Motor neuron (in vitro differentiated cells): ENCODE results near the gene COA1. TPM values are rescaled to one million over a fixed set of nuclear protein-coding genes. Genes with fewer than 3 reads are reported as not detected.

Experiments used
- ATAC-seq, 8 experiments: fragments of 200-7000 bp; cut with Tn5 transposase; replicated peaks in 6 of 8; 2 replicates each; pipeline ENCODE4 v1.8.0; 2021; ENCODE audit warnings: mild to moderate bottlenecking in 8 of 8, moderate library complexity in 8 of 8
- H3K27ac ChIP-seq, 2 donors: fragments of 250-450 bp; sonication (Bioruptor Pico); 2 replicates each; pipeline ENCODE4 v1.9.0; 2021; ENCODE audit warnings: antibody characterized with exemption in 2 of 2, mild to moderate bottlenecking in 2 of 2, moderate library complexity in 1 of 2
- H3K4me1 ChIP-seq, 2 donors: fragments of 250-450 bp; sonication (Bioruptor Pico); replicated peaks in 1 of 2; 2 replicates each; pipeline ENCODE4 v1.6.1; 2021; ENCODE audit warnings: antibody characterized with exemption in 2 of 2, mild to moderate bottlenecking in 2 of 2, moderate library complexity in 1 of 2
- H3K4me3 ChIP-seq, 5 donors: fragments of 250-450 bp; sonication (Bioruptor Pico); 2 replicates each; pipeline ENCODE4 v1.9.0; 2021; ENCODE audit warnings: antibody characterized with exemption in 5 of 5, mild to moderate bottlenecking in 5 of 5, moderate library complexity in 4 of 5
- WGBS, 10 experiments: fragments of 450-650 bp; shearing (Covaris generic); methylation state at CpG; one replicate each; pipeline ENCODE4 v1.0.0; 2022; 5-methylcytosine and 5-hydroxymethylcytosine counted together
- in situ Hi-C, 9 experiments: fragments of 400-800 bp; cut with MboI; loops; one replicate each; pipeline ENCODE4 v1.15.0; 2021; ENCODE audit warnings: low sequenced_read_pairs in 9 of 9, low pct_unique_long_range_greater_than_20kb in 2 of 9; ENCODE audit not compliant: unreplicated experiment in 9 of 9
- total RNA-seq, 8 experiments: library from RNA; unstranded; fragments of 300-600 nt; gene quantifications; 2 replicates each; pipeline versions ENCODE4 v1.2.3 to v1.2.4, GENCODE V29; 2022

The COA1 gene
- total RNA-seq, 8 experiments from 2014 or later = 46.0 to 93.2 (median 76.1) TPM

DNA sequence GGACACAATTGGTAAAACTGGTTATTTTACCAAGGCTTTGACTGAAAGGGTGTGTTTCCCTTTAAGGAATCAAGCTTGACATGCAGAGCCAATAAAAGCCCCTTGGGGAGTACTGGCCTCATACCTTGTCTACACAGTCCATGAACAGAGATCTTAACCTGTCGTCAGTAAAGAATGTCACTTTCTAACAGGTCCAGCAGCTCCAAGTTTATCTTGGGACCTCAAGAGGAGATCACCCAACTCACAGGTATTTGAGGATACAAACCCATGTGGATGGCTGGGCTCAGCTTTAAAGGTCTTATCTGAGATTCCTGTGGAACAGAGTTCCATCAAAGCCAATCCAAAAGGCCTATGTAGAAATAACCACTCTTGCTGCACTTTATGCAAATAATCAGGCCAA lies 61.3 kb downstream of the COA1 start:
- Histone ChIP-seq H3K27ac (no peak overlapping the region), H3K4me3 (no peak overlapping the region), H3K4me1 (no peaks in the 10 kb centered on the region)
- in situ Hi-C loops = no loop called here
- WGBS, 10 experiments = 80 to 100% (median 100%) methylated on average over 1 of the region's 1 CpG; no CpG with 5 or more reads in 3 of the 10 experiments
- ATAC-seq = no peak

DNA sequence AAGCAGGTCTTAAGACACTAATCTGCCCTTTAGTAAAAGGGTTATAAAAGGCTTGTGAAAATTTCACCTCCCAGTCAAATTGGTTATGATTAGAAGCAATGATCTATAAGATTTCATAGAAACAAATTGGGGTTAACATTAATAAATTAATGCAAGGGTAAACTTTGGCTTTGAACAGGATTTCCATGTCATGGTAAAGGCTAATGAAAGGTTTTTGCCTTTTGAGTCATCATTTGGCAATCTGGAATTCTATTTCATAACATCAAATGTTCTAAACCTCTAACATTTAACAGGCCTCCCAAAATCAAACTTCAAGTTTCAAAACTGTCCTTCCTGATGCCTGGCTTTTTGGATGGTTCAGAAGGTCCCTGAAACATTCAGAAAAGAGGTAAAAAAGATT lies 62.4 kb downstream of the COA1 start:
- ATAC-seq = no peak
- in situ Hi-C loops = no loop called here
- H3K4me3 ChIP-seq = no peak overlapping the region
- no peaks in the 10 kb centered on the region for H3K4me1 ChIP-seq
- no peak overlapping the region for H3K27ac ChIP-seq

DNA sequence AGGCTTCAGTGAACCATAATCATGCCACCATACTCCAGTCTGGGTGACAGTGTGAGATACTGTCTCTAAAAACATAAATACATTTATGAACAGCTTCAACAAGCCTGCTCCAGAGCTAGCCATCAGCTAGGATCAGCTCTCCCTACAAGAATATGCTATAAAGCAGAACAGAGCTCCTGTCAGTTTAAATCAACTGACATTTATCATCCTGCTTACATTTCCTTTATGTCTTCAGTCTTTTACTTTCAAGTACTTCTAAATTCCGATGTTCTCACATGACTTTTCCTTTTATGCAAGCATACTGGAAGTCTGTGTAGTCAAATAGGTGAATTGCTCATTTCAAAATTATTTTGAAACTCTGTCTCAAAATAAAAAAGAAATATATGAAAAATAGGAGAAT lies 64.6 kb downstream of the COA1 start:
- in situ Hi-C loops = no loop called here
- ATAC-seq = no peak
- WGBS, 10 experiments = 0 to 100% (median 0%) methylated on average over 1 of the region's 1 CpG; no CpG with 5 or more reads in 2 of the 10 experiments
- Histone ChIP-seq H3K4me1 (no peaks in the 10 kb centered on the region), H3K4me3 (no peak overlapping the region), H3K27ac (no peak overlapping the region)

DNA sequence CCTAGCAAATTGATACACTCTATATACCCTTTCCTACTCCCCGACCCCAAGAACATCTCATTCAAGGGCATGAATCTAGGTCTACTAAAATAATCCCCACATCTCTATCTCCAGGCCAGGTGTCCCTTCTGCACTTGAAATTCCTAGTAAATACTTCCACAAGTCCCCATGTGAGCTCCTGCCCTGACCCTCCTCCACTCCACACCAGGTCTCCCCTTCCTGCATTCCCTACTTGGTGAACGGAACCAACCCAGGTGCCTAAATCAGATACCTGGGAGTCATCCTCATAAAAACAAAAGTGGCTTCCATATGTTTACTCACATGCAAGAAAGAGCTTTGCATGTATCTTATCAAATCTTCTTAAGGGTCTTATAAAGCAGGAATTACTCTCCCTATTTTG lies 69.2 kb downstream of the COA1 start:
- WGBS, 10 experiments = 88 to 100% (median 100%) methylated on average over 1 to 2 of the region's 2 CpGs; no CpG with 5 or more reads in 7 of the 10 experiments
- Histone ChIP-seq H3K4me3 (no peak overlapping the region), H3K27ac (no peak overlapping the region), H3K4me1 (peaks cover 0 to 3% of the 10 kb centered on the region in 2 donors)
- in situ Hi-C loops = no loop called here
- no peak for ATAC-seq

DNA sequence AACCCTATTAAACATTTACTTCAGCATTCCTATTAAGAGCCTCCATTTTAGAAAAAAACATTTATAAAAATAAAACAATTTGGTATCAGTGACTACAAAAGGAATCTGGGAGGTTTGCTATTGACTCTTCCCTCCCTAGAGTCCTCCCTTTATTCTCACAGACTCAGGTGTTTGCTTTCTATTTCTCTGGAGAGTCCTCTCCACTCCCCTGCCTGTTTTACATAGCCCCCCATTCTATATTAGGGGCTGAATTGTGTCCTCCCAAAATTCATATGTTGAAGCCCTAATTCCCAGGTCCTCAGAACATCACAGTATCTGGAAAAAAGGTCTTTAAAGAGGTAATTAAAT lies 69.8 kb downstream of the COA1 start:
- Histone ChIP-seq H3K4me1 (peaks cover 0 to 3% of the 10 kb centered on the region in 2 donors), H3K4me3 (no peak overlapping the region), H3K27ac (no peak overlapping the region)
- in situ Hi-C loops = no loop called here
- ATAC-seq = no peak

DNA sequence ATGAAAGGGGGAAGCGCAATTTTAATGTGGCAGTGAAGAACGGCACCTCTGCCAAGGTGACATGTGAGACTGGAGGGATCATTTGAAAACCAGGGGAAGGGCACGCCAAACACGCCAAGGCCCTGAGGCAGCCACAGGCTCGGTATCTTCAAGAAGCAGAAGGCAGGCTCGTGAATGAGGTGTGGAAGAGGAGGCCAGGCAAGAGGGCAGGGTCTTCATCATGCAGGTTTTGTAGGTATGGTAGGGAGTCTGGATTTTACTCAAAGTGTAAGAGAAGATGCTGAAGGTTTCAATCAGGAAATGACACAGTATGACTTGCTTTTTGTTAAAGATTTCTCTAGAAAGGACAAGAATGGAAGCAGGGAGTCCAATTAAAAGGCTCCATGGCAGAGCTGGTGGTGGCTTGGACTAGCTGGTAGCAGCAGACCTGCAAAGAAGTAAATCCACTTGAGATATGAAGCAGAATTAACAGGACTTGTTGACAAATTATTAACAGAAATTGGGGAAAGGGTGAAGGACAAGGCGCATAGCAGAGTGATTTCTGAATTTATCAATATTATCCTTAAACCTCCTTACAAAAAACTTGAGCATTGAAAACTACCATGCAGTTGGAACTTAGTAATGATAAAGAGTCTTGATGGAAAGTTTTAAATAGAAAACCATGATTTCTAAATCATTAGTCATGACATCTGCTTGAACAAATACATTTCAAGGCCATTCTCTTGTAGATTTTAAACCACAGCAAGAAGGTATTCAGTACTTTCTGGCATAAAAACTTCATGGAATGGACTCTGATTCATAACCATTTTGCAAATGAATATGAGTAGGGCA lies 70.4 kb downstream of the COA1 start:
- 80 to 100% (median 93%) methylated on average over 1 to 7 of the region's 7 CpGs for WGBS, 10 experiments
- Histone ChIP-seq H3K27ac (no peak overlapping the region), H3K4me1 (peaks cover 0 to 3% of the 10 kb centered on the region in 2 donors), H3K4me3 (no peak overlapping the region)
- peak in 3 of 8 experiments; percentile 23 to 95 (median 89) for ATAC-seq
- in situ Hi-C loops = no loop called here

DNA sequence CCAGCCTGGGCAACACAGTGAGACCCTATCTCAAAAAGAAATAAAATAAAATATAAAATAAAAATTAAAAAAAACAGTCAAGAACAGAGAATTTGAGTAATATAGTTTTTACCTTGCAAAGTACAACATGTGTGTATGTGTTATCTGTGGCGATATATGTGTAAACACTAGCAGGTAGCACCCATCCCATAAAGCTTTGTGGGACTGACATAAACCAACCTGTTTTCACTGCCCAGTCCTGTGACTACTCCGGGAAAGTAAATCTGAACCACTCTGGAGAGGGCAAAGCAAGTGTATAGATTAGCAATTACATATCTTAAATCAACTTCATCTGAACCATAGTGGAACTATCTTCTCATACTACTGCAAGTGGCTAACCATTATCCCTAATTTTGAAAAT lies 72.3 kb downstream of the COA1 start:
- no peak overlapping the region for H3K4me3 ChIP-seq
- 60 to 100% (median 100%) methylated on average over 1 to 2 of the region's 2 CpGs; no CpG with 5 or more reads in 3 of the 10 experiments for WGBS, 10 experiments
- ATAC-seq = no peak
- H3K4me1 ChIP-seq = peaks cover 0 to 3% of the 10 kb centered on the region in 2 donors
- H3K27ac ChIP-seq = no peak overlapping the region
- in situ Hi-C loops = no loop called here

DNA sequence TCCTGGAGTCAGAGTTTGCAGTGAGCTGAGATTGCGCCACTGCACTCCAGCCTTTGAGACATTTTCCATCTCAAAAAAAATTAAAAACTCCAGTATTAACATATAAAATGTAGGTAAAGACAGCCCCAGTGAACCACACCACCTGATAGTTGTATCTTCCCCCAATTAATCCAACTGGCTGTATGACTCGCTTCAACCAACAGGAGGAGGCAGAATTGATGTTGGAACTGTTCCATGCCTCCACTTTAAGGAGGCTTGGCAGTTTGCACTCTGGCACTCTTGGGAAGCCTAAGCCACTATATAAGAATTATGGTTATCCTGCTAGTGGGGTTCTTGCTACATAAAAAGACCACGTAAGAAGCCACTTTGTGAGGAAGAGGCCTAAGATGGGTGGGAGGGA lies 73.7 kb downstream of the COA1 start:
- 90 to 100% (median 100%) methylated on average over 1 to 2 of the region's 3 CpGs; no CpG with 5 or more reads in 2 of the 10 experiments for WGBS, 10 experiments
- Histone ChIP-seq H3K27ac (no peak overlapping the region), H3K4me1 (peaks cover 0 to 3% of the 10 kb centered on the region in 2 donors), H3K4me3 (no peak overlapping the region)
- in situ Hi-C loops = no loop called here
- no peak for ATAC-seq

DNA sequence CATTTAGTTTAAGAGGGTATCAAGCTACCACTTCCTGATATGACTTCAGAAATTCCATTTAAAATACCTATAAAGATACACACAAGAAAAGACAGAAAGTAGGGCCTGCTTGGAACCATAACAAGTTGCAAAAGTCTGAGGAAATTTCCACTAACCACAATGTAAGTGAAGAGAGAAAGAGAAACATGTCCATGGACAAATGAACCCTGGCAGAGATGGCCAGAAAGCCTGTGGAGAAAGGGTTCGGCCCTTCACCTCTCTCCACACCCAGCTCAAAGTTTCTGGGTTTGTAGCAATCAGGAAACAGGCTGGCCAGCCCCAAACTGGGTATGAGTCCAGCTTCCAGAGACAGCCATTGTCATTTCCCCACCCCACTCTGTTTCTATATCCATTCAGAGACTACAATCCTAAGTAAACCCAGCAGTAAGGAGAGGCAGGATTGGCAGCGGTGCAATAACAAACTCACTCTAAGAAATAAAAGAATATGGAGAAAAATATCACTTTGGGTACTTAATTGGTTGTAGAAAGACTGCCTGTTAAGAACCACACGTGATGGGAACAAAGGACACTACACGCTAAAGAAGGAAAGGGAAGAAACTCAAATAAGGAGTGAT lies 75.3 kb downstream of the COA1 start:
- Histone ChIP-seq H3K4me3 (no peak overlapping the region), H3K27ac (no peak overlapping the region), H3K4me1 (peaks cover 2 to 3% of the 10 kb centered on the region in 2 donors)
- in situ Hi-C loops = no loop called here
- ATAC-seq = no peak
- 89 to 100% (median 96%) methylated on average over 2 to 4 of the region's 4 CpGs; no CpG with 5 or more reads in 1 of the 10 experiments for WGBS, 10 experiments

DNA sequence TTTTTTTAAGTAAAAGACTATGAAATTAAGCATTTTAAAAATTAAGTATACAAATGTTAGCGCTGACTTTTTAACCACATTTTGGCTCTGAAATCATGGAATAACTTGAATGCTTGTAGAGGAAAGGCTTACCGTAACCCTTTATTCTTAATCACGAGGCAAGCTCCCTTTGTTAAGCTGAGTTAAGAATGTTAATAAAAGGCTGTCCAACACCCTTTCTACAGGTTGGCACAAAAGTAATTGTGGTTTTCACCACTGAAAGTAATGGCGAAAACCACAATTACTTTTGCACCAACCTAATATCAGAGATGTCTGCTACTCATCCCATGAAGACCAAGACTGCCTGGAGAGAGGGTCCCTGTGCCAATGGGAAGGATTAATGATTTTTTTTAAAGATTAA lies 75.9 kb downstream of the COA1 start:
- Histone ChIP-seq H3K4me3 (no peak overlapping the region), H3K4me1 (peaks cover 1 to 7% of the 10 kb centered on the region in 2 donors), H3K27ac (no peak overlapping the region)
- no peak for ATAC-seq
- WGBS, 10 experiments = 85 to 100% (median 97%) methylated on average over 1 to 4 of the region's 4 CpGs
- in situ Hi-C loops = no loop called here

DNA sequence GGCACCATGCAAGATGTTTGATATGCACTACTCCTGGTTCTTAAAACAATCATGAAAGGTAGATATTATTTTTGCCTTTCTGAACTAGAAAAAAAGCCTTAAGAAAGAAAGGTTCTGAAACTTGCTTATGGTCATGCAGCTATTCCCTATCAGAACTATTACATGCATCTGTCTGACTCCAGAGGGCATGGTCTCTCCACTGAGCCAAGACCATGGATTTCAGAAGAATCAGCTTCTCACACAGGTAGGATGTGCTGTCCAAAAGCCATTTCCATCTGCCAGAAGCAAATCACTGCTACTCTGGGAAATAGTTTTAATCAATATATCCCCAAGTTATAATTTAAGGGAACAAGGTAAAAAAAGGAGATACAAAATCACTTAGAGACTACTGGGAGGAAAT lies 77.0 kb downstream of the COA1 start:
- no peak for ATAC-seq
- in situ Hi-C loops = no loop called here
- H3K4me3 ChIP-seq = no peak overlapping the region
- H3K4me1 ChIP-seq = peaks cover 12 to 18% of the 10 kb centered on the region in 2 donors
- no peak overlapping the region for H3K27ac ChIP-seq

DNA sequence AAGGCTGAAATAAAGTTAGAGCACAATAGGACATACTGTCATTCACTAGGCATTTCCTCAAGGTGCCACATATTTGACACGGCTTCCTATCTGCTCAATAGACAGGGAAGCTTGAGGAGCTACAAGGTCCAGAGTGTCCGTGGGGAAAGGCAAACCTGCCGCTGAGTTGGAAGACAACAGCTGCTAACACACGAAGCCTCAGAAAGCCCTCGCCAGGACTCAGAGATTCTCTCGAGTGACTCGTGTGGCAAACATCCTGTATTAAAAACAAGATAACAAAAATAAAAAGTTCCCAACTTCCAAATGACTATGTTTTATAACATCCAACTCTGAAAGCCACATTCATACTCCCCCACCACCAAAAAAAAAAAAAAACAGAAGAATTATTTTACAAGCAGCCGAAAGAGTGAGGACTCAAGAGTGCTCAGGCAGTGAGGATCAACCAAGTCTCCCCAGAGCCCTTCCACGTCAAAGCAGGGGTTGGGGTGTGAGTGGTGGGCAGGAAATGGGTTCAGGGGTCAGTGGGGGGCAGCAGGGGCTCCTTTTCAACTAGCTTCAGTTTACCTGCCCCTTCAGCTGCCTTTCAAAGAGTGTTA lies 78.8 kb downstream of the COA1 start:
- no peak overlapping the region for H3K4me3 ChIP-seq
- in situ Hi-C loops = no loop called here
- no peak for ATAC-seq
- H3K4me1 ChIP-seq = peaks cover 28 to 36% of the 10 kb centered on the region in 2 donors
- no peak overlapping the region for H3K27ac ChIP-seq
- WGBS, 10 experiments = 41 to 91% (median 78%) methylated on average over 4 to 8 of the region's 9 CpGs; no CpG with 5 or more reads in 1 of the 10 experiments

DNA sequence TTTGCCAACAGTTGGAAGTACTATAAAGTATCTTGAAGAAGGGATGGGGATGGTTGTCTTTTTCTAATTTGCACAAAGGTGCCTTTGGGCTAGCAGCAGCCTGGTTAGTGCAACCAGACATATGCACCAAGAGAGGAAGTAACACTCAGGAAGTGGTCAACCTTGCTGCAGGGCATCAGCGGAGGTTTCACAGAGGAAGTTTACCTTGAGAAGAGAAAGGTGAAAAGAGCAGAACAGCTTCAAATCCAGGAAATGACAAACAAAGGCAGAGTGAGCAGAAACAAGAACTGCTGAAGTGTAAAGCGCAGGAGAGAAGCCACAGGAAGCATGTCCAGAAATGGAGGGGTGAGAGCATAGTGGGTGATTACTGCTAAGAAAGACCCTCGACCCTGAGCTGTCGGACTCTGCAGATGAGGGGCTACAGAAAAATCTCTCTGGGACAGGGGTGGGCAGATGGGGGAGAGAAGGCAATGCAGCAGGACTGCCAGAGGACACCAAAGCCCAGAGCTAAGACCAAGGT lies 79.5 kb downstream of the COA1 start:
- H3K4me1 ChIP-seq = peaks cover 28 to 43% of the 10 kb centered on the region in 2 donors
- ATAC-seq = no peak
- no peak overlapping the region for H3K4me3 ChIP-seq
- in situ Hi-C loops = no loop called here
- WGBS, 10 experiments = 79 to 100% (median 93%) methylated on average over 1 to 4 of the region's 4 CpGs
- H3K27ac ChIP-seq = no peak overlapping the region
